ENCODE data around the gene TRIM8. TPM values are rescaled to one million over a fixed set of nuclear protein-coding genes. Genes with fewer than 3 reads are reported as not detected.

The TRIM8 gene
- total and polyA plus RNA-seq, 2 experiments from 2014 or later, result 37.5 to 108 TPM

- peak; percentile 74 for DNase-seq
- peak overlapping the region; percentile 60 for H3K9ac ChIP-seq
Measured at GRCh38 chr10:102673819-102674511, 29.7 kb downstream of the TRIM8 start.

GRCh38 chr10:102674566-102674965, 30.3 kb downstream of the TRIM8 start:
- Histone ChIP-seq H3K4me2 (ENCODE audit: unreplicated experiment) (peak overlapping the region; percentile 92), H2AFZ (peak overlapping the region; percentile 94), H3K9ac (peak overlapping the region; percentile 60), H3K4me3 (peak overlapping the region; percentile 64), H3K9me3 (ENCODE audit: low read depth) (no peaks in the 10 kb centered on the region), H3K4me1 (ENCODE audit: insufficient read depth) (peaks cover 37% of the 10 kb centered on the region), H3F3A (ENCODE audit: insufficient read depth) (0 out of 2 replicates have a peak, but pooled peaks cover 5% of the 10 kb centered on the region), H3K36me3 (ENCODE audit: low read depth) (no peaks in the 10 kb centered on the region), H3K27ac (no peak overlapping the region), H3K27me3 (replicated peaks; ENCODE audit: insufficient read depth) (no peaks in the 10 kb centered on the region), H4K20me1 (ENCODE audit: insufficient read depth) (no peaks in the 10 kb centered on the region), H3K9me2 (ENCODE audit: insufficient read depth) (no peaks in the 10 kb centered on the region), H3K79me2 (ENCODE audit: insufficient read depth) (no peaks in the 10 kb centered on the region)
- 37 to 53% methylated on average over 2 of the region's 2 CpGs for WGBS, 2 experiments (ENCODE audit: low coverage in 1 of 2, low lambda C conversion rate in 2 of 2, missing lambda C conversion rate in 2 of 2)
- no peak for TF ChIP-seq EZH2 (IDR thresholded peaks at IDR 0.05; ENCODE audit: insufficient read depth, poor library complexity, severe bottlenecking)
- no peak for TF ChIP-seq EZH2phosphoT487 (IDR thresholded peaks at IDR 0.05; ENCODE audit: insufficient read depth, low read depth)
- no peak for DNase-seq
- in situ Hi-C loops (cut with MboI), result no loop called here

More at GRCh38 chr10:102673819-102674511, 29.7 kb downstream of the TRIM8 start:
- Histone ChIP-seq H3K9me3 (ENCODE audit: low read depth) (no peaks in the 10 kb centered on the region), H3F3A (ENCODE audit: insufficient read depth) (0 out of 2 replicates have a peak, but pooled peaks cover 5% of the 10 kb centered on the region), H3K4me2 (ENCODE audit: unreplicated experiment) (peak overlapping the region; percentile 92), H3K79me2 (ENCODE audit: insufficient read depth) (no peaks in the 10 kb centered on the region), H3K27ac (peak overlapping the region; percentile 9; the same call in 1 of the 2 replicates), H3K4me3 (peak overlapping the region; percentile 64), H3K27me3 (replicated peaks; ENCODE audit: insufficient read depth) (no peaks in the 10 kb centered on the region), H3K36me3 (ENCODE audit: low read depth) (no peaks in the 10 kb centered on the region), H3K9me2 (ENCODE audit: insufficient read depth) (no peaks in the 10 kb centered on the region), H4K20me1 (ENCODE audit: insufficient read depth) (no peaks in the 10 kb centered on the region), H3K4me1 (ENCODE audit: insufficient read depth) (peaks cover 41% of the 10 kb centered on the region), H2AFZ (peak overlapping the region; percentile 94)
- TF ChIP-seq EZH2 (IDR thresholded peaks at IDR 0.05; ENCODE audit: insufficient read depth, poor library complexity, severe bottlenecking), result no peak
- no peak for TF ChIP-seq EZH2phosphoT487 (IDR thresholded peaks at IDR 0.05; ENCODE audit: insufficient read depth, low read depth)
- WGBS, 2 experiments (ENCODE audit: low coverage in 1 of 2, low lambda C conversion rate in 2 of 2, missing lambda C conversion rate in 2 of 2), result 7 to 8% methylated on average over 17 to 19 of the region's 19 CpGs
- in situ Hi-C loops (cut with MboI), result no loop called here

- whole genome bisulfite sequencing, 2 experiments (ENCODE audit: low coverage in 1 of 2, low lambda C conversion rate in 2 of 2, missing lambda C conversion rate in 2 of 2), result 60 to 62% methylated on average over 8 of the region's 8 CpGs
- H3K9me3 ChIP-seq (ENCODE audit: low read depth), result no peaks in the 10 kb centered on the region
- 0 out of 2 replicates have a peak, but pooled peaks cover 5% of the 10 kb centered on the region for H3F3A ChIP-seq (ENCODE audit: insufficient read depth)
- H3K27ac ChIP-seq, result peak overlapping the region; percentile 28; the same call in 1 of the 2 replicates
- H3K4me3 ChIP-seq, result no peak overlapping the region
- no peaks in the 10 kb centered on the region for H3K36me3 ChIP-seq (ENCODE audit: low read depth)
- peaks cover 32% of the 10 kb centered on the region for H3K4me1 ChIP-seq (ENCODE audit: insufficient read depth)
- no peak for DNase-seq
- peak overlapping the region; percentile 92 for H3K4me2 ChIP-seq (ENCODE audit: unreplicated experiment)
- TF ChIP-seq EZH2 (IDR thresholded peaks at IDR 0.05; ENCODE audit: insufficient read depth, poor library complexity, severe bottlenecking), result no peak
- no peak for TF ChIP-seq EZH2phosphoT487 (IDR thresholded peaks at IDR 0.05; ENCODE audit: insufficient read depth, low read depth)
- no peaks in the 10 kb centered on the region for H4K20me1 ChIP-seq (ENCODE audit: insufficient read depth)
- in situ Hi-C loops (cut with MboI), result no loop called here
- peak overlapping the region; percentile 60; the same call in 1 of the 2 replicates for H3K9ac ChIP-seq
- no peak overlapping the region for H2AFZ ChIP-seq
- no peaks in the 10 kb centered on the region for H3K27me3 ChIP-seq (replicated peaks; ENCODE audit: insufficient read depth)
- H3K79me2 ChIP-seq (ENCODE audit: insufficient read depth), result no peaks in the 10 kb centered on the region
- no peaks in the 10 kb centered on the region for H3K9me2 ChIP-seq (ENCODE audit: insufficient read depth)
Measured at GRCh38 chr10:102675011-102675665, 30.9 kb downstream of the TRIM8 start.

GRCh38 chr10:102675666-102676533, 31.6 kb downstream of the TRIM8 start:
- no peaks in the 10 kb centered on the region for H3K9me3 ChIP-seq (ENCODE audit: low read depth)
- H3K79me2 ChIP-seq (ENCODE audit: insufficient read depth), result no peaks in the 10 kb centered on the region
- no peaks in the 10 kb centered on the region for H3K36me3 ChIP-seq (ENCODE audit: low read depth)
- H3K4me1 ChIP-seq (ENCODE audit: insufficient read depth), result peaks cover 32% of the 10 kb centered on the region
- no peak for TF ChIP-seq EZH2 (IDR thresholded peaks at IDR 0.05; ENCODE audit: insufficient read depth, poor library complexity, severe bottlenecking)
- no peak for TF ChIP-seq EZH2phosphoT487 (IDR thresholded peaks at IDR 0.05; ENCODE audit: insufficient read depth, low read depth)
- no peak overlapping the region for H3K4me3 ChIP-seq
- H4K20me1 ChIP-seq (ENCODE audit: insufficient read depth), result no peaks in the 10 kb centered on the region
- H3K9ac ChIP-seq, result peak overlapping the region; percentile 29
- WGBS, 2 experiments (ENCODE audit: low coverage in 1 of 2, low lambda C conversion rate in 2 of 2, missing lambda C conversion rate in 2 of 2), result 58 to 62% methylated on average over 14 to 16 of the region's 16 CpGs
- H3F3A ChIP-seq (ENCODE audit: insufficient read depth), result 0 out of 2 replicates have a peak, but pooled peaks cover 5% of the 10 kb centered on the region
- H3K27me3 ChIP-seq (replicated peaks; ENCODE audit: insufficient read depth), result no peaks in the 10 kb centered on the region
- H2AFZ ChIP-seq, result no peak overlapping the region
- H3K4me2 ChIP-seq (ENCODE audit: unreplicated experiment), result peak overlapping the region; percentile 26
- in situ Hi-C loops (cut with MboI), result no loop called here
- DNase-seq, result peak; percentile 72
- H3K9me2 ChIP-seq (ENCODE audit: insufficient read depth), result no peaks in the 10 kb centered on the region
- peak overlapping the region; percentile 49 for H3K27ac ChIP-seq

All from GM23248 (cell line).